HepG2 (cell line): ENCODE results near the gene TMEM170B. TPM values are rescaled to one million over a fixed set of nuclear protein-coding genes. Genes with fewer than 3 reads are reported as not detected.

Source experiments
- FLYWCH1 ChIP-seq: sonication (generic); formaldehyde crosslinking; IDR thresholded peaks from 2 replicates; pipeline ENCODE4 v1.8.1; 2023; ENCODE audit warnings: mild to moderate bottlenecking, missing genetic modification reagents
- HMGA1 ChIP-seq: sonication (generic); formaldehyde crosslinking; conservative IDR thresholded peaks from 2 replicates; pipeline ENCODE4 v1.4.0; 2020; ENCODE audit warnings: missing genetic modification reagents
- MYNN ChIP-seq: sonication (generic); formaldehyde crosslinking; IDR thresholded peaks from 2 replicates; pipeline ENCODE4 v1.4.0; 2020; ENCODE audit warnings: mild to moderate bottlenecking, low read depth, missing genetic modification reagents
- PAXIP1 ChIP-seq: sonication (generic); formaldehyde crosslinking; conservative IDR thresholded peaks from 2 replicates; pipeline ENCODE4 v1.4.0; 2020; ENCODE audit warnings: mild to moderate bottlenecking, missing genetic modification reagents, moderate library complexity
- RFXANK ChIP-seq: IDR thresholded peaks from 2 replicates; pipeline ENCODE4 v1.6.1; 2016
- SETDB1 ChIP-seq: sonication (generic); formaldehyde crosslinking; IDR thresholded peaks from 2 replicates; pipeline ENCODE4 v1.5.1; 2020; ENCODE audit warnings: missing genetic modification reagents, mild to moderate bottlenecking, borderline replicate concordance
- SYNCRIP ChIP-seq: fragments of 200-400 bp; formaldehyde crosslinking; IDR thresholded peaks from 2 replicates; pipeline ENCODE4 v1.6.1; 2018; ENCODE audit warnings: mild to moderate bottlenecking, low read depth, low read length; ENCODE audit not compliant: insufficient read depth
- THRA ChIP-seq: sonication (generic); formaldehyde crosslinking; IDR thresholded peaks from 2 replicates; pipeline ENCODE4 v1.4.0; 2020; ENCODE audit warnings: missing genetic modification reagents, borderline replicate concordance
- UBTF ChIP-seq: sonication (generic); formaldehyde crosslinking; IDR thresholded peaks from 2 replicates; pipeline ENCODE4 v1.4.0; 2020; ENCODE audit warnings: mild to moderate bottlenecking, missing genetic modification reagents
- ZBTB7A ChIP-seq: sonication (generic); formaldehyde crosslinking; IDR thresholded peaks from 2 replicates; pipeline ENCODE4 v1.8.0; 2022; ENCODE audit warnings: mild to moderate bottlenecking, missing genetic modification reagents
- ZFP1 ChIP-seq: IDR thresholded peaks from 2 replicates; pipeline ENCODE4 v1.6.1; 2016
- ZNF3 ChIP-seq: IDR thresholded peaks from 2 replicates; pipeline ENCODE4 v1.7.0; 2017; ENCODE audit warnings: inconsistent platforms
- ZNF350 ChIP-seq: sonication (generic); formaldehyde crosslinking; IDR thresholded peaks from 2 replicates; pipeline ENCODE4 v1.4.0; 2020; ENCODE audit warnings: mild to moderate bottlenecking, low read depth, missing genetic modification reagents, borderline replicate concordance
- ZNF354B ChIP-seq: sonication (generic); formaldehyde crosslinking; IDR thresholded peaks from 2 replicates; pipeline ENCODE4 v1.8.0; 2022; ENCODE audit warnings: mild to moderate bottlenecking, missing genetic modification reagents
- ZNF432 ChIP-seq: sonication (generic); formaldehyde crosslinking; IDR thresholded peaks from 2 replicates; pipeline ENCODE4 v1.5.0; 2020; ENCODE audit warnings: missing genetic modification reagents, mild to moderate bottlenecking, borderline replicate concordance
- ZNF44 ChIP-seq: sonication (generic); formaldehyde crosslinking; IDR thresholded peaks from 2 replicates; pipeline ENCODE4 v1.5.1; 2020; ENCODE audit warnings: mild to moderate bottlenecking, missing genetic modification reagents
- ZNF446 ChIP-seq: sonication (generic); formaldehyde crosslinking; IDR thresholded peaks from 2 replicates; pipeline ENCODE4 v1.5.0; 2020; ENCODE audit warnings: mild to moderate bottlenecking, missing genetic modification reagents
- ZNF451 ChIP-seq: sonication (generic); formaldehyde crosslinking; IDR thresholded peaks from 2 replicates; pipeline ENCODE4 v1.5.0; 2020; ENCODE audit warnings: mild to moderate bottlenecking, missing genetic modification reagents
- ZNF543 ChIP-seq: sonication (generic); formaldehyde crosslinking; IDR thresholded peaks from 2 replicates; pipeline ENCODE4 v1.4.0; 2020; ENCODE audit warnings: mild to moderate bottlenecking, missing genetic modification reagents
- ZNF615 ChIP-seq: sonication (generic); formaldehyde crosslinking; IDR thresholded peaks from 2 replicates; pipeline ENCODE4 v1.5.0; 2020; ENCODE audit warnings: mild to moderate bottlenecking, missing genetic modification reagents, borderline replicate concordance
- ZNF660 ChIP-seq: sonication (generic); formaldehyde crosslinking; IDR thresholded peaks from 2 replicates; pipeline ENCODE4 v1.5.1; 2020; ENCODE audit warnings: mild to moderate bottlenecking, low read depth, missing genetic modification reagents, borderline replicate concordance
- ZNF770 ChIP-seq: sonication (generic); formaldehyde crosslinking; IDR thresholded peaks from 2 replicates; pipeline ENCODE4 v1.5.0; 2020; ENCODE audit warnings: mild to moderate bottlenecking, missing genetic modification reagents
- polyA plus RNA-seq, 8 experiments: library from polyadenylated mRNA; depleted of rRNA in 3 of 8; stranded (reverse) in 7 of 8; unstranded in 1 of 8; fragments of >200 nt; fragmentation: Illumina TruSeq in 4 of 8; extraction: Trizol in 4 of 8; gene quantifications; 2 replicates each; pipeline versions ENCODE4 v1.2.1 to v1.2.3, GENCODE V29; 2011 to 2016; ENCODE audit warnings: low read depth in 4 of 8, missing spikeins in 1 of 8, mixed read lengths in 1 of 8; ENCODE audit not compliant: insufficient read depth in 1 of 8
- total RNA-seq, 5 experiments: library from RNA; depleted of rRNA; stranded (reverse); fragments of >200 nt; fragmentation: Illumina TruSeq; extraction: Trizol; gene quantifications; 2 replicates each; pipeline ENCODE4 v1.2.3, GENCODE V29; 2016; ENCODE audit warnings: low read depth in 1 of 5

The TMEM170B gene
- total and polyA plus RNA-seq, 2 of the 13 experiments (the other 11 are each of a cell fraction or from before 2014, with no cell fraction given): 3.3 to 9.4 TPM

GRCh38 chr6:11575408-11576033 is 38.0 kb downstream of the TMEM170B start (continued):
- TF ChIP-seq ZNF446 (no peak), ZNF432 (CRISPR knock-in tag) (no peak), ZNF543 (CRISPR knock-in tag) (no peak), ZNF660 (no peak), ZNF451 (no peak), SETDB1 (CRISPR knock-in tag) (no peak), RFXANK (CRISPR knock-in tag) (no peak), ZNF44 (CRISPR knock-in tag) (0 out of 2 replicates have a peak, but pooled peaks have one; percentile 56), ZNF615 (CRISPR knock-in tag) (no peak), MYNN (CRISPR knock-in tag) (no peak), ZNF770 (no peak), SYNCRIP (no peak), UBTF (CRISPR knock-in tag) (no peak), FLYWCH1 (CRISPR knock-in tag) (no peak), ZBTB7A (CRISPR knock-in tag) (no peak), HMGA1 (CRISPR knock-in tag) (no peak), ZNF350 (CRISPR knock-in tag) (no peak), ZNF354B (CRISPR knock-in tag) (no peak), ZNF3 (CRISPR knock-in tag) (0 out of 2 replicates have a peak, but pooled peaks have one; percentile 35), ZFP1 (CRISPR knock-in tag) (no peak), THRA (peak; percentile 64), PAXIP1 (no peak)
